ENCODE results near the gene GPR27. TPM values are rescaled to one million over a fixed set of nuclear protein-coding genes. Genes with fewer than 3 reads are reported as not detected.

Gene GPR27
- total RNA-seq, 1 experiment from 2014 or later = 15.5 TPM

GRCh38 chr3:71754610-71755253 lies 1.1 kb downstream of the GPR27 start:
- Histone ChIP-seq H2BK12ac (ENCODE audit: insufficient read length, low read depth, low read length) (no peak overlapping the region), H4K20me1 (ENCODE audit: control insufficient read depth, insufficient read depth, insufficient read length) (no peaks in the 10 kb centered on the region), H3K4me2 (ENCODE audit: insufficient read depth, insufficient read length, low read length) (peak overlapping the region; percentile 41), H3K56ac (ENCODE audit: insufficient read length, low read depth, low read length) (no peak overlapping the region), H2AFZ (ENCODE audit: low read length) (no peak overlapping the region), H3K14ac (ENCODE audit: insufficient read depth, low read length) (peak overlapping the region; percentile 95), H3K79me2 (ENCODE audit: insufficient read depth, low read length) (no peaks in the 10 kb centered on the region), H4K91ac (ENCODE audit: insufficient read length, low read depth, low read length) (no peak overlapping the region), H2BK20ac (ENCODE audit: low read depth, low read length, poor library complexity, severe bottlenecking) (no peak overlapping the region), H2AK5ac (ENCODE audit: insufficient read length, low read length) (no peak overlapping the region), H3K18ac (ENCODE audit: insufficient read length, low read depth, low read length) (no peak overlapping the region), H2BK120ac (ENCODE audit: low read depth, low read length, poor library complexity, severe bottlenecking) (no peak overlapping the region), H3K4ac (ENCODE audit: low read depth, low read length) (no peak overlapping the region), H3K79me1 (ENCODE audit: insufficient read depth, low read depth, low read length, poor library complexity, severe bottlenecking) (no peaks in the 10 kb centered on the region), H3K4me1 (ENCODE audit: insufficient read depth, low read length) (no peaks in the 10 kb centered on the region), H3K23ac (ENCODE audit: insufficient read length, low read depth, low read length) (no peak overlapping the region), H3K27me3 (ENCODE audit: insufficient read depth, low read length) (peaks cover 12% of the 10 kb centered on the region; the same call in 1 of the 2 replicates), H4K8ac (replicated peaks; ENCODE audit: insufficient read length, low read depth, low read length) (no peak overlapping the region), H4K5ac (ENCODE audit: insufficient read length, low read depth, low read length) (no peak overlapping the region), H3K9ac (ENCODE audit: extremely low read depth, insufficient read length, low read length) (no peak overlapping the region), H2BK5ac (ENCODE audit: insufficient read length, low read length) (no peak overlapping the region), H3K27ac (ENCODE audit: insufficient read length, low read depth, low read length) (no peak overlapping the region), H3K23me2 (ENCODE audit: insufficient read length, low read depth, low read length, poor library complexity, severe bottlenecking) (peaks cover 10% of the 10 kb centered on the region), H3T11ph (ENCODE audit: low read length) (no peak overlapping the region), H3K9me3 (ENCODE audit: control insufficient read depth, low read depth, low read length) (no peaks in the 10 kb centered on the region), H2BK15ac (ENCODE audit: low read depth, low read length) (no peak overlapping the region)
- Mint-ChIP-seq H3K4me1 (peaks cover 20% of the 10 kb centered on the region in 2 experiments), H3K9me3 (0 out of 5 replicates have a peak, but pooled peaks cover 0 to 2% of the 10 kb centered on the region in 2 experiments), H3K27ac (no peak overlapping the region), H3K27me3 (ENCODE audit: low read depth) (peaks cover 48% of the 10 kb centered on the region), H3K36me3 (ENCODE audit: insufficient read depth in 1 of 3, low read depth in 3 of 3) (peaks cover 0 to 3% (median 0%) of the 10 kb centered on the region in 3 experiments; a peak in 5 of 7 replicates), H3K4me3 (peak overlapping the region; percentile 64 to 81)
- WGBS (ENCODE audit: extremely low coverage, insufficient read length, low lambda C conversion rate) = no CpG with 5 or more reads among the region's 65 CpGs
- TF ChIP-seq CTCF (conservative IDR thresholded peaks at IDR 0.05) = no peak
- DNase-seq = peak; percentile 43

All from H9 (cell line).